Suprapubic skin (tissue), 4 donors: ENCODE measurements around the gene STAT3. TPM values are rescaled to one million over a fixed set of nuclear protein-coding genes. Genes with fewer than 3 reads are reported as not detected.
A peak's percentile ranks its signal among the peaks of the same experiment; 100 is the strongest.

Experiments used
- DNase-seq, 2 donors: peaks; one replicate each; pipeline ENCODE4 v3.0.0-alpha.2; 2019; ENCODE audit warnings: low spot score in 2 of 2
- H3K27ac ChIP-seq: fragments of 200-600 bp; sonication (generic); one replicate; pipeline ENCODE4 v1.5.1; 2019
- H3K27me3 ChIP-seq: fragments of 200-600 bp; sonication (generic); one replicate; pipeline ENCODE4 v1.5.1; 2019
- H3K36me3 ChIP-seq: fragments of 200-600 bp; sonication (generic); one replicate; pipeline ENCODE4 v1.5.1; 2019
- H3K4me1 ChIP-seq: fragments of 200-600 bp; sonication (generic); one replicate; pipeline ENCODE4 v1.5.1; 2019
- H3K4me3 ChIP-seq: fragments of 200-600 bp; sonication (generic); one replicate; pipeline ENCODE4 v1.5.1; 2019; ENCODE audit warnings: mild to moderate bottlenecking
- H3K9me3 ChIP-seq: fragments of 200-600 bp; sonication (generic); one replicate; pipeline ENCODE4 v1.5.1; 2019
- CTCF ChIP-seq, 2 donors: fragments of 200-600 bp in 1 of 2; fragments of 450-650 bp in 1 of 2; sonication (generic) in 1 of 2; IDR thresholded peaks; one replicate each; pipeline ENCODE4 v1.5.1; 2016 to 2019; ENCODE audit warnings: antibody characterized with exemption in 2 of 2, mild to moderate bottlenecking in 1 of 2, moderate library complexity in 1 of 2
- EP300 ChIP-seq: sonication (generic); formaldehyde crosslinking; IDR thresholded peaks from one replicate; pipeline ENCODE4 v1.6.1; 2017; ENCODE audit warnings: antibody characterized with exemption
- POLR2A ChIP-seq, 2 donors: fragments of 450-650 bp; IDR thresholded peaks; one replicate each; pipeline ENCODE4 v1.6.1; 2017; ENCODE audit warnings: antibody characterized with exemption in 2 of 2, mild to moderate bottlenecking in 2 of 2, moderate library complexity in 2 of 2
- POLR2AphosphoS5 ChIP-seq, 3 donors: sonication (generic); formaldehyde crosslinking; IDR thresholded peaks; one replicate each; pipeline ENCODE4 v1.6.1; 2017; ENCODE audit warnings: antibody characterized with exemption in 3 of 3
- WGBS: methylation state at CpG from one replicate; pipeline ENCODE4 v1.1.5; 2018; 5-methylcytosine and 5-hydroxymethylcytosine counted together
- total RNA-seq, 4 donors: library from RNA; depleted of rRNA; stranded (reverse); fragments of >200 nt; gene quantifications; one replicate each; pipeline ENCODE4 v1.1.0, GENCODE V29; 2016

Gene STAT3
- total RNA-seq, 4 donors from 2014 or later = 144 to 174 (median 152) TPM

DNA sequence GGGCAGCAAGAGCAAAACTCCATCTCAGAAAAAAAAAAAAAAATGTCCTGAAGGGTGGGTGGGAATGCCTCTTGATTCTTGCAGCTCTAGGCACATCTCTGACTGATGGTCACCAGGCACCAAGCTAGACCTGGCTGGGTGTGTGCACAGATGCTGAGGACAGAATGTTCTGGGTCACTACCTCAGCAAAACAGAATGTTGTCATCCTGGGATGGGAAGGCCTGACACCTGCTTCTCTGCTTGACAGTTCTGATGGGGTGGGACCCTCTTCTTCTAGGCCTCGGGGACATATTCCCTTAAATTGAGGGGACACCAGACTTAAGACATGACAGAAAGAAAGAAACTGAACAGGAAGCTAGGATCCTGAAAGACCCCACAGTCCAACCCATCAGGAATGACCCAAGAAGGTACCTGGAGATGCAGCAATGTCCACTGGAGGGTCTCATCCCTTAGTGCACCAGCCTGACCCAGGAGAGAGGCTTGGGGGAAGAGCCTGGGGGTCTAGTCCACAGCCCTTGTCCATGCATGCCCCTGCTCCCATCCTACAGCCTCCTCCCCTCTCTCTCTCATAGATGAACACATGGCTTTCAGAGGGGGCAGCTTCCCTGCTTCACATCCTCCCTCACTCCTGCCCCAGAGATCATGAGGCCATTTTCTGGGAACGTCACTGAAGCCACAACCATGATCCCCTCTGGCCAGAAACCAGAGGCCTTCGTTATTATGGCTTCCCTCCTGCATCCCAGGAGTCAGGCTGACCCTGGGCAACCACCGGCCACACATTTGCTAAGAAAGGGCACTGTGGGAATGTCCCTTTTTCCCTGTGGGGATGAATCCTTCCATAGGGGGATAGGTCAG, 108.2 kb downstream of the STAT3 start:
- TF ChIP-seq CTCF (IDR thresholded peaks at IDR 0.05) (no peak), POLR2AphosphoS5 (IDR thresholded peaks at IDR 0.05) (no peak), EP300 (no peak), POLR2A (IDR thresholded peaks at IDR 0.05) (no peak)
- Histone ChIP-seq H3K4me1 (peaks cover 24% of the 10 kb centered on the region), H3K27ac (no peak overlapping the region), H3K36me3 (no peaks in the 10 kb centered on the region), H3K27me3 (no peaks in the 10 kb centered on the region), H3K4me3 (no peak overlapping the region), H3K9me3 (no peaks in the 10 kb centered on the region)
- peak; percentile 37 to 48 for DNase-seq
- 83% methylated on average over 4 of the region's 4 CpGs for WGBS

- H3K27ac ChIP-seq = peak overlapping the region; percentile 91
- WGBS = 56% methylated on average over 6 of the region's 6 CpGs
- peaks cover 33% of the 10 kb centered on the region for H3K4me1 ChIP-seq
- H3K9me3 ChIP-seq = no peaks in the 10 kb centered on the region
- H3K4me3 ChIP-seq = peak overlapping the region; percentile 94
- H3K36me3 ChIP-seq = no peaks in the 10 kb centered on the region
- no peak for TF ChIP-seq POLR2AphosphoS5 (IDR thresholded peaks at IDR 0.05)
- TF ChIP-seq POLR2A (IDR thresholded peaks at IDR 0.05) = no peak
- no peak for TF ChIP-seq EP300
- no peak for TF ChIP-seq CTCF (IDR thresholded peaks at IDR 0.05)
- H3K27me3 ChIP-seq = no peaks in the 10 kb centered on the region
- DNase-seq = no peak
Observed at GRCh38 chr17:42277342-42277712, 110.9 kb downstream of the STAT3 start.

- peak overlapping the region; percentile 94 for H3K4me3 ChIP-seq
- TF ChIP-seq CTCF (IDR thresholded peaks at IDR 0.05) = no peak
- TF ChIP-seq EP300 = no peak
- TF ChIP-seq POLR2A (IDR thresholded peaks at IDR 0.05) = no peak
- peak overlapping the region; percentile 91 for H3K27ac ChIP-seq
- no peaks in the 10 kb centered on the region for H3K9me3 ChIP-seq
- under 1% methylated on average over 36 of the region's 44 CpGs for WGBS
- peaks cover 33% of the 10 kb centered on the region for H3K4me1 ChIP-seq
- H3K27me3 ChIP-seq = no peaks in the 10 kb centered on the region
- no peaks in the 10 kb centered on the region for H3K36me3 ChIP-seq
- DNase-seq = peak; percentile 85 to 87
Observed at GRCh38 chr17:42276609-42277341, 111.5 kb downstream of the STAT3 start.

DNA sequence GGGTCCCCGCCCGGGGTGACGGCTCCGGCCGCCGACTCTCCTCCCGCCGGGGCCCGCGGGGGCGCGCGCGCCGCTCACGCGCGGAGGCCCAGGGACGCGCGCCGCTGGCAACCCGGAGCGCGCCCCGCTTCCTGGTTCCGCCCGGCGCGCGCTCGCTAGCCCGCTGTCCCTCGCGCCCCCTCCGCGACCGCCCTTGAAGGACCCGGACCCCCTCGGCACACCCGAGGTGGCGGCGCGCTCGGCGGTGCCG, 112.0 kb downstream of the STAT3 start, which contains the start of gene STAT5B:
Gene STAT5B (minus strand): TSS at position 33 of the 250 bp plus-strand sequence. CDS start 44,264 bp downstream, outside the sequence.
- H3K4me1 ChIP-seq = peaks cover 33% of the 10 kb centered on the region

More for the DNA sequence above, 112.0 kb downstream of the STAT3 start, which contains the start of gene STAT5B:
- no peak for DNase-seq
- peak within 1 kb of the TSS; percentile 94 for H3K4me3 ChIP-seq
- no peaks in the 10 kb centered on the region for H3K27me3 ChIP-seq
- peak; percentile 55 to 85 for TF ChIP-seq POLR2A (IDR thresholded peaks at IDR 0.05)
- no peak for TF ChIP-seq CTCF (IDR thresholded peaks at IDR 0.05)
- WGBS = 0% methylated on average over 17 of the region's 47 CpGs
- no peaks in the 10 kb centered on the region for H3K9me3 ChIP-seq
- no peaks in the 10 kb centered on the region for H3K36me3 ChIP-seq
- H3K27ac ChIP-seq = peak within 1 kb of the TSS; percentile 91
